GM23338 (cell line): ENCODE results near the gene MTRR. TPM values are rescaled to one million over a fixed set of nuclear protein-coding genes. Genes with fewer than 3 reads are reported as not detected.

ENCODE experiments used
- ATAC-seq: fragments of 200-7000 bp; cut with Tn5 transposase; 3 replicates; pipeline ENCODE4 v1.9.1; 2020
- DNase-seq: peaks from one replicate; pipeline ENCODE4 v3.0.0-alpha.2; 2015; ENCODE audit warnings: low spot score
- H2AFZ ChIP-seq: fragments of 200-600 bp; sonication (generic); 2 replicates; pipeline ENCODE4 v1.8.0; 2016; ENCODE audit warnings: antibody characterized with exemption, mild to moderate bottlenecking, moderate library complexity
- H3F3A ChIP-seq: fragments of 200-600 bp; sonication (generic); replicated peaks from 2 replicates; pipeline ENCODE4 v1.8.0; 2017; ENCODE audit warnings: antibody characterized with exemption, mixed run types, low read depth
- H3K27ac ChIP-seq: fragments of 200-600 bp; sonication (generic); 2 replicates; pipeline ENCODE4 v1.6.1; 2016; ENCODE audit warnings: low read depth
- H3K27me3 ChIP-seq: fragments of 200-600 bp; sonication (generic); 2 replicates; pipeline ENCODE4 v1.8.0; 2016; ENCODE audit warnings: mild to moderate bottlenecking, mixed run types, moderate library complexity; ENCODE audit not compliant: insufficient read depth
- H3K36me3 ChIP-seq: fragments of 200-600 bp; sonication (generic); 2 replicates; pipeline ENCODE4 v1.8.0; 2016; ENCODE audit warnings: mild to moderate bottlenecking; ENCODE audit not compliant: insufficient read depth
- H3K4me1 ChIP-seq: fragments of 200-600 bp; sonication (generic); 2 replicates; pipeline ENCODE4 v1.8.0; 2016; ENCODE audit warnings: mild to moderate bottlenecking, moderate library complexity; ENCODE audit not compliant: insufficient read depth
- H3K4me2 ChIP-seq: fragments of 200-600 bp; sonication (generic); 2 replicates; pipeline ENCODE4 v1.7.1; 2017; ENCODE audit warnings: mixed run types
- H3K4me3 ChIP-seq: fragments of 200-600 bp; sonication (generic); 2 replicates; pipeline ENCODE4 v1.6.1; 2016; ENCODE audit warnings: mixed run types
- H3K79me2 ChIP-seq: fragments of 200-600 bp; sonication (generic); replicated peaks from 2 replicates; pipeline ENCODE4 v1.8.0; 2017; ENCODE audit warnings: mild to moderate bottlenecking; ENCODE audit not compliant: insufficient read depth
- H3K9me2 ChIP-seq: fragments of 200-600 bp; sonication (generic); 2 replicates; pipeline ENCODE4 v1.8.0; 2017; ENCODE audit not compliant: insufficient read depth
- H4K20me1 ChIP-seq: fragments of 200-600 bp; sonication (generic); replicated peaks from 2 replicates; pipeline ENCODE4 v1.8.0; 2017; ENCODE audit warnings: mild to moderate bottlenecking; ENCODE audit not compliant: insufficient read depth
- H3K27ac Mint-ChIP-seq: 2 replicates; pipeline ENCODE4 v1.8.0; 2020; ENCODE audit warnings: inconsistent platforms, mild to moderate bottlenecking, moderate library complexity, mixed read lengths
- H3K27me3 Mint-ChIP-seq: 3 replicates; pipeline ENCODE4 v1.8.0; 2022; ENCODE audit warnings: low read depth, mild to moderate bottlenecking, moderate library complexity, mixed read lengths, inconsistent platforms; ENCODE audit not compliant: insufficient read depth, poor library complexity
- H3K36me3 Mint-ChIP-seq: 3 replicates; pipeline ENCODE4 v1.8.0; 2021; ENCODE audit warnings: low read depth, mild to moderate bottlenecking, inconsistent platforms, moderate library complexity, mixed read lengths
- H3K4me1 Mint-ChIP-seq: 3 replicates; pipeline ENCODE4 v1.8.0; 2020; ENCODE audit warnings: mild to moderate bottlenecking, inconsistent platforms, mixed read lengths
- H3K4me3 Mint-ChIP-seq: 3 replicates; pipeline ENCODE4 v1.8.0; 2021; ENCODE audit warnings: moderate library complexity, mild to moderate bottlenecking, inconsistent platforms, mixed read lengths
- H3K9me3 Mint-ChIP-seq: 3 replicates; pipeline ENCODE4 v1.8.0; 2020; ENCODE audit warnings: moderate library complexity, mild to moderate bottlenecking, inconsistent platforms, mixed read lengths
- EZH2phosphoT487 ChIP-seq: fragments of 200-600 bp; sonication (generic); IDR thresholded peaks from one replicate; pipeline ENCODE4 v1.8.1; 2018; ENCODE audit warnings: antibody characterized with exemption; ENCODE audit not compliant: unreplicated experiment
- JUNB ChIP-seq: IDR thresholded peaks from one replicate; pipeline ENCODE4 v1.6.1; 2016; ENCODE audit warnings: antibody characterized with exemption; ENCODE audit not compliant: unreplicated experiment
- ZNF114 ChIP-seq: fragments of 250-450 bp; sonication (Bioruptor Pico); IDR thresholded peaks from 2 replicates; pipeline ENCODE4 v1.5.0; 2020; ENCODE audit warnings: mild to moderate bottlenecking, moderate library complexity
- polyA plus RNA-seq: library from polyadenylated mRNA; unstranded; fragments of >200 nt; fragmentation: Nextera tagmentation; extraction: Ambion mirVana; gene quantifications from 2 replicates; pipeline ENCODE4 v1.2.1, GENCODE V29; 2016
- total RNA-seq: library from RNA; depleted of rRNA; stranded (reverse); fragments of >200 nt; shearing (Covaris generic); gene quantifications from 2 replicates; pipeline ENCODE4 v1.2.3, GENCODE V29; 2014
- TF ChIP-seq, protein P1 (sequence below): IDR thresholded peaks from one replicate; pipeline ENCODE4 v1.6.1; 2018; ENCODE audit warnings: antibody characterized with exemption; ENCODE audit not compliant: unreplicated experiment
- TF ChIP-seq, protein P2 (sequence below): fragments of 250-450 bp; sonication (Bioruptor Pico); IDR thresholded peaks from 2 replicates; pipeline ENCODE4 v1.5.0; 2020; ENCODE audit warnings: mild to moderate bottlenecking, moderate library complexity

MTRR gene
- total and polyA plus RNA-seq, 2 experiments from 2014 or later: 16.5 to 55.9 TPM

DNA sequence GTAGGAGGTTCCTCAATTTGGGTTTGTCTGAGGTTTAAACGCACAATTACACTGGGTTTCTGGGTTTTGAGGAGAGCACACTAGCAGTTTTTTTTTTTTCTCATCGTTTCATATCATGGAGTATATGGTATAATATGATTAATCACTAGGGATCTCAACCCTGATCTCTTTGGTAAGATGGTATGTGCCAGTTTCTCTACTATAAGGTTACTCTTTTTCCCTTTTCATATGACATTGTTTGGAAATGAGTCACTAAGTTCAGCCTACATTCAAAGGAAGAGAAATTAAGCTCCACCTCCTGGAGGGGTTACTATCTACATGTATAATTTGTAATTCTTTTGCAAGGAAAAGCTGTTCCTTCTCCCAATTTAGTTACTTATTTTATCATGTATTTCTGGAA lies 35.2 kb downstream of the MTRR start:
- H3K4me1 Mint-ChIP-seq: no peaks in the 10 kb centered on the region
- H3K27ac Mint-ChIP-seq: 0 out of 2 replicates have a peak overlapping the region, but pooled peaks have one; percentile 23
- H2AFZ ChIP-seq: no peak overlapping the region
- H3K4me3 Mint-ChIP-seq: no peak overlapping the region
- peaks cover 26% of the 10 kb centered on the region for H3K36me3 ChIP-seq
- no peaks in the 10 kb centered on the region for H3F3A ChIP-seq
- H3K36me3 Mint-ChIP-seq: peaks cover 58% of the 10 kb centered on the region
- H3K4me3 ChIP-seq: no peak overlapping the region
- DNase-seq: no peak
- no peak overlapping the region for H3K4me2 ChIP-seq
- no peaks in the 10 kb centered on the region for H3K27me3 Mint-ChIP-seq
- no peaks in the 10 kb centered on the region for H3K27me3 ChIP-seq
- peaks cover 20% of the 10 kb centered on the region for H3K9me3 Mint-ChIP-seq
- no peaks in the 10 kb centered on the region for H3K4me1 ChIP-seq
- no peaks in the 10 kb centered on the region for H3K9me2 ChIP-seq
- no peak for ATAC-seq
- H3K79me2 ChIP-seq: no peaks in the 10 kb centered on the region
- TF ChIP-seq JUNB (no peak), EZH2phosphoT487 (no peak), ZNF114 (CRISPR knock-in tag) (no peak)
- TF ChIP-seq, protein P1, sequence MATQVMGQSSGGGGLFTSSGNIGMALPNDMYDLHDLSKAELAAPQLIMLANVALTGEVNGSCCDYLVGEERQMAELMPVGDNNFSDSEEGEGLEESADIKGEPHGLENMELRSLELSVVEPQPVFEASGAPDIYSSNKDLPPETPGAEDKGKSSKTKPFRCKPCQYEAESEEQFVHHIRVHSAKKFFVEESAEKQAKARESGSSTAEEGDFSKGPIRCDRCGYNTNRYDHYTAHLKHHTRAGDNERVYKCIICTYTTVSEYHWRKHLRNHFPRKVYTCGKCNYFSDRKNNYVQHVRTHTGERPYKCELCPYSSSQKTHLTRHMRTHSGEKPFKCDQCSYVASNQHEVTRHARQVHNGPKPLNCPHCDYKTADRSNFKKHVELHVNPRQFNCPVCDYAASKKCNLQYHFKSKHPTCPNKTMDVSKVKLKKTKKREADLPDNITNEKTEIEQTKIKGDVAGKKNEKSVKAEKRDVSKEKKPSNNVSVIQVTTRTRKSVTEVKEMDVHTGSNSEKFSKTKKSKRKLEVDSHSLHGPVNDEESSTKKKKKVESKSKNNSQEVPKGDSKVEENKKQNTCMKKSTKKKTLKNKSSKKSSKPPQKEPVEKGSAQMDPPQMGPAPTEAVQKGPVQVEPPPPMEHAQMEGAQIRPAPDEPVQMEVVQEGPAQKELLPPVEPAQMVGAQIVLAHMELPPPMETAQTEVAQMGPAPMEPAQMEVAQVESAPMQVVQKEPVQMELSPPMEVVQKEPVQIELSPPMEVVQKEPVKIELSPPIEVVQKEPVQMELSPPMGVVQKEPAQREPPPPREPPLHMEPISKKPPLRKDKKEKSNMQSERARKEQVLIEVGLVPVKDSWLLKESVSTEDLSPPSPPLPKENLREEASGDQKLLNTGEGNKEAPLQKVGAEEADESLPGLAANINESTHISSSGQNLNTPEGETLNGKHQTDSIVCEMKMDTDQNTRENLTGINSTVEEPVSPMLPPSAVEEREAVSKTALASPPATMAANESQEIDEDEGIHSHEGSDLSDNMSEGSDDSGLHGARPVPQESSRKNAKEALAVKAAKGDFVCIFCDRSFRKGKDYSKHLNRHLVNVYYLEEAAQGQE: no peak
- TF ChIP-seq, protein P2, sequence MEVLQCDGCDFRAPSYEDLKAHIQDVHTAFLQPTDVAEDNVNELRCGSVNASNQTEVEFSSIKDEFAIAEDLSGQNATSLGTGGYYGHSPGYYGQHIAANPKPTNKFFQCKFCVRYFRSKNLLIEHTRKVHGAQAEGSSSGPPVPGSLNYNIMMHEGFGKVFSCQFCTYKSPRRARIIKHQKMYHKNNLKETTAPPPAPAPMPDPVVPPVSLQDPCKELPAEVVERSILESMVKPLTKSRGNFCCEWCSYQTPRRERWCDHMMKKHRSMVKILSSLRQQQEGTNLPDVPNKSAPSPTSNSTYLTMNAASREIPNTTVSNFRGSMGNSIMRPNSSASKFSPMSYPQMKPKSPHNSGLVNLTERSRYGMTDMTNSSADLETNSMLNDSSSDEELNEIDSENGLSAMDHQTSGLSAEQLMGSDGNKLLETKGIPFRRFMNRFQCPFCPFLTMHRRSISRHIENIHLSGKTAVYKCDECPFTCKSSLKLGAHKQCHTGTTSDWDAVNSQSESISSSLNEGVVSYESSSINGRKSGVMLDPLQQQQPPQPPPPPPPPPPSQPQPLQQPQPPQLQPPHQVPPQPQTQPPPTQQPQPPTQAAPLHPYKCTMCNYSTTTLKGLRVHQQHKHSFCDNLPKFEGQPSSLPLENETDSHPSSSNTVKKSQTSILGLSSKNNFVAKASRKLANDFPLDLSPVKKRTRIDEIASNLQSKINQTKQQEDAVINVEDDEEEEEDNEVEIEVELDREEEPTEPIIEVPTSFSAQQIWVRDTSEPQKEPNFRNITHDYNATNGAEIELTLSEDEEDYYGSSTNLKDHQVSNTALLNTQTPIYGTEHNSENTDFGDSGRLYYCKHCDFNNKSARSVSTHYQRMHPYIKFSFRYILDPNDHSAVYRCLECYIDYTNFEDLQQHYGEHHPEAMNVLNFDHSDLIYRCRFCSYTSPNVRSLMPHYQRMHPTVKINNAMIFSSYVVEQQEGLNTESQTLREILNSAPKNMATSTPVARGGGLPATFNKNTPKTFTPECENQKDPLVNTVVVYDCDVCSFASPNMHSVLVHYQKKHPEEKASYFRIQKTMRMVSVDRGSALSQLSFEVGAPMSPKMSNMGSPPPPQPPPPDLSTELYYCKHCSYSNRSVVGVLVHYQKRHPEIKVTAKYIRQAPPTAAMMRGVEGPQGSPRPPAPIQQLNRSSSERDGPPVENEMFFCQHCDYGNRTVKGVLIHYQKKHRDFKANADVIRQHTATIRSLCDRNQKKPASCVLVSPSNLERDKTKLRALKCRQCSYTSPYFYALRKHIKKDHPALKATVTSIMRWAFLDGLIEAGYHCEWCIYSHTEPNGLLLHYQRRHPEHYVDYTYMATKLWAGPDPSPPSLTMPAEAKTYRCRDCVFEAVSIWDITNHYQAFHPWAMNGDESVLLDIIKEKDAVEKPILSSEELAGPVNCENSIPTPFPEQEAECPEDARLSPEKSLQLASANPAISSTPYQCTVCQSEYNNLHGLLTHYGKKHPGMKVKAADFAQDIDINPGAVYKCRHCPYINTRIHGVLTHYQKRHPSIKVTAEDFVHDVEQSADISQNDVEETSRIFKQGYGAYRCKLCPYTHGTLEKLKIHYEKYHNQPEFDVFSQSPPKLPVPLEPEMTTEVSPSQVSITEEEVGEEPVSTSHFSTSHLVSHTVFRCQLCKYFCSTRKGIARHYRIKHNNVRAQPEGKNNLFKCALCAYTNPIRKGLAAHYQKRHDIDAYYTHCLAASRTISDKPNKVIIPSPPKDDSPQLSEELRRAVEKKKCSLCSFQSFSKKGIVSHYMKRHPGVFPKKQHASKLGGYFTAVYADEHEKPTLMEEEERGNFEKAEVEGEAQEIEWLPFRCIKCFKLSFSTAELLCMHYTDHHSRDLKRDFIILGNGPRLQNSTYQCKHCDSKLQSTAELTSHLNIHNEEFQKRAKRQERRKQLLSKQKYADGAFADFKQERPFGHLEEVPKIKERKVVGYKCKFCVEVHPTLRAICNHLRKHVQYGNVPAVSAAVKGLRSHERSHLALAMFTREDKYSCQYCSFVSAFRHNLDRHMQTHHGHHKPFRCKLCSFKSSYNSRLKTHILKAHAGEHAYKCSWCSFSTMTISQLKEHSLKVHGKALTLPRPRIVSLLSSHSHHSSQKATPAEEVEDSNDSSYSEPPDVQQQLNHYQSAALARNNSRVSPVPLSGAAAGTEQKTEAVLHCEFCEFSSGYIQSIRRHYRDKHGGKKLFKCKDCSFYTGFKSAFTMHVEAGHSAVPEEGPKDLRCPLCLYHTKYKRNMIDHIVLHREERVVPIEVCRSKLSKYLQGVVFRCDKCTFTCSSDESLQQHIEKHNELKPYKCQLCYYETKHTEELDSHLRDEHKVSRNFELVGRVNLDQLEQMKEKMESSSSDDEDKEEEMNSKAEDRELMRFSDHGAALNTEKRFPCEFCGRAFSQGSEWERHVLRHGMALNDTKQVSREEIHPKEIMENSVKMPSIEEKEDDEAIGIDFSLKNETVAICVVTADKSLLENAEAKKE (CRISPR knock-in tag): no peak
- H3K27ac ChIP-seq: no peak overlapping the region
- H4K20me1 ChIP-seq: no peaks in the 10 kb centered on the region
